CD4-positive, alpha-beta T cell treated with Interleukin-6 for 4 hours (primary cell): ENCODE results near the gene AMER2.

Experiments
- DNase-seq: peaks from one replicate; pipeline ENCODE4 v3.0.0-alpha.2; 2020; ENCODE audit warnings: mixed read lengths

AMER2 gene

GRCh38 chr13:25171517-25172302 is at the start of gene AMER2:
Gene AMER2 (minus strand): TSS chr13:25172288. CDS start chr13:25171619, 669 bp downstream.
- no peak for DNase-seq

GRCh38 chr13:25218019-25218418 is 45.9 kb upstream of the AMER2 start:
- DNase-seq = no peak

GRCh38 chr13:25217023-25217885 is 45.2 kb upstream of the AMER2 start:
- no peak for DNase-seq

GRCh38 chr13:25215253-25215575 is 43.1 kb upstream of the AMER2 start:
- no peak for DNase-seq

GRCh38 chr13:25214491-25215252 is 42.6 kb upstream of the AMER2 start:
- DNase-seq = no peak

- no peak for DNase-seq
Measured at GRCh38 chr13:25213715-25214114, 41.6 kb upstream of the AMER2 start.

GRCh38 chr13:25210842-25211569 is 38.9 kb upstream of the AMER2 start:
- DNase-seq = no peak

GRCh38 chr13:25207291-25207810 is 35.3 kb upstream of the AMER2 start:
- DNase-seq = no peak

GRCh38 chr13:25204863-25205262 is 32.8 kb upstream of the AMER2 start:
- DNase-seq = no peak

- no peak for DNase-seq
Measured at GRCh38 chr13:25203127-25203740, 31.1 kb upstream of the AMER2 start.

GRCh38 chr13:25200783-25201182 is 28.7 kb upstream of the AMER2 start:
- no peak for DNase-seq

- DNase-seq = no peak
Measured at GRCh38 chr13:25198647-25199046, 26.6 kb upstream of the AMER2 start.

- DNase-seq = no peak
Measured at GRCh38 chr13:25196971-25197370, 24.9 kb upstream of the AMER2 start.

GRCh38 chr13:25192936-25193335 is 20.8 kb upstream of the AMER2 start:
- DNase-seq = no peak

GRCh38 chr13:25192489-25192888 is 20.4 kb upstream of the AMER2 start:
- DNase-seq = no peak

GRCh38 chr13:25192052-25192451 is 20.0 kb upstream of the AMER2 start:
- DNase-seq = no peak

- DNase-seq = no peak
Measured at GRCh38 chr13:25190771-25191170, 18.7 kb upstream of the AMER2 start.

- DNase-seq = no peak
Measured at GRCh38 chr13:25190256-25190655, 18.2 kb upstream of the AMER2 start.

- no peak for DNase-seq
Measured at GRCh38 chr13:25187596-25187995, 15.5 kb upstream of the AMER2 start.

GRCh38 chr13:25186187-25186586 is 14.1 kb upstream of the AMER2 start:
- no peak for DNase-seq

- no peak for DNase-seq
Measured at GRCh38 chr13:25181597-25181996, 9.5 kb upstream of the AMER2 start.
